ENCODE results near the gene OBSCN.

The OBSCN gene

DNA sequence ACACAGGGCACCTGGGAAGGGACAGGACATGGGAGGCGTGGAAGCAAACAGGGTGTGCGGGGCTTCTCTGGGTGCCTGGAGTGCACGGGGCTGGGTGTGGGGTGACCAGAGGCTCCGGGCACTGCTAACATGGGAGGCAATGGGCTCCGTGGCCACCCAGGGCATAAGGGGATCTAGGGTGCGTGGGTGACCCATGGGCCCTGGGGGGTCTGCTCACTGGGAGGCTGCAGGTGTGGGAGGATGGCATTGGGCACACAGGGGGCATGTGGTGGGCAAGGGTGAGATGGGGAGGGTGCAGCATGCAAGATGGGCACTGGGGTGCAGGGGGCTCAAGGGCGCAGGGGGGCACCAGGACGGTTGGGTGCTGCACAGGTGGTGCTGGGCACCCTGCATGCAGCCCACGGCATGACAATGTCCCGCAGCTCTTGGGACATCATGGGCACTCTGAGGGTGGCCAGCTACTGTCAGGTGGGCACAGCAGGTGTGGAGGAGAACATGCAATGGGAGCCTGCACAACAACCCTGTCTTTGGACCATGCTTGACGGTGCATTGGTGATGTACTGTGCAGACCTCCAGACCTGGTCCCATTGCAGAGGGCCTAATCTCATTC is 183.7 kb downstream of the OBSCN start:
- no peak for DNase-seq

DNA sequence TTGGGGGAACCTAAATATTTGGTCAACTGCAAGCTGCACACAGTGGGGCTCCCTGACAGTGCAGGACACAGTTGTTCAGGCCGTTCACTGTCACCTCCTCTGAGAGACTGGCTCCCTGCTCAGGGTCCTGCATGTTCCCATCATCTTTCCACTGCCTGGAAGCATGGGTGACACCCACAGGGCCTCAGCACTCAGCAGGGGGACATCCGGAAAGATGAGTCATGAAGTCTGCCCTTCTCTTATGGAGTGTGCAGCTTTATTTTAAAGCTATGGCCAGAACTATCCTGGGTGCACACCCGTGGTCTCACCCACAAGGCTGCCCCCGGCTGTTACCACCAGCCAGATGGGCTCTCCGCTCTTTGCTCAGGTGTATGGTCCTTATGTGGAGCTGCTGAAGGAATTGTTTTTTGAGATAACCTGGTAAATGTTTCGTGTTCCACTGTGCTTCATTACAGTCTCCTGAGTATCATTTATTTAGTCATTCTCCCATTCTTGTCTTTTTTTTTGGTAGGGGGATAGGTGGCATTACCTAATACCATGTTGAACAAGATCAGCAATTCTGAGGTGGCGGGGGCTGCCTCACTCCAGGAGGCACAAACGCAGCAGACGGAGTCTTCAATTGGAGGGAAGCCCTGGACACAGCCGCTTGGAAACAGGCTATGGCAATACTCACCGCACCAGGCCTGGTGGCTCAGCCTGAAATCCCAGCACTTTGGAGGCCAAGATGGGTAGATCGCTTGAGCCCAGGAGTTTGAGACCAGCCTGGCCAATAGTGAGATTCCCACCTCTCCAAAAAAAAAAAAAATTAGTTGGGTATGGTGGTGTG is 184.5 kb downstream of the OBSCN start:
- DNase-seq = no peak

DNA sequence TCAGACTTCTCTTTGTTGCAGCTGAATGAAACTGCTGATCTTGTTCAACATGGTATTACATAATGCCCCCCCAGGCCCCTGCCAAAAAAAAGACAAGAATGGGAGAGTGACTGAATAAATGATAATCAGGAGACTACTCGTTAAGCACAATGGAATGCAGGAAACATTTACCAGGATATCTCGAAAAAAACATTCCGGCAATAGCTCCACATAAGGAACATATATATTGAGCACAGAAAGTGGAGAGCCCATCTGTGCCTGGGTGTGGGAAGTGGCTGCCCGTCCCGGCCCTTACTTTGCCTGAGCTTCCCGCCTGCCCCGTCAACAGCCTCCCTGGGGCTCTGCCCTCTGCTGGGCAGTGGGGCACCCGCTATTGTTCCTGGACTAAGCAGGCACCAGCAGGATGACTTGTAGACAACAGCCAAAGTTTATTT is 185.4 kb downstream of the OBSCN start:
- DNase-seq = no peak

DNA sequence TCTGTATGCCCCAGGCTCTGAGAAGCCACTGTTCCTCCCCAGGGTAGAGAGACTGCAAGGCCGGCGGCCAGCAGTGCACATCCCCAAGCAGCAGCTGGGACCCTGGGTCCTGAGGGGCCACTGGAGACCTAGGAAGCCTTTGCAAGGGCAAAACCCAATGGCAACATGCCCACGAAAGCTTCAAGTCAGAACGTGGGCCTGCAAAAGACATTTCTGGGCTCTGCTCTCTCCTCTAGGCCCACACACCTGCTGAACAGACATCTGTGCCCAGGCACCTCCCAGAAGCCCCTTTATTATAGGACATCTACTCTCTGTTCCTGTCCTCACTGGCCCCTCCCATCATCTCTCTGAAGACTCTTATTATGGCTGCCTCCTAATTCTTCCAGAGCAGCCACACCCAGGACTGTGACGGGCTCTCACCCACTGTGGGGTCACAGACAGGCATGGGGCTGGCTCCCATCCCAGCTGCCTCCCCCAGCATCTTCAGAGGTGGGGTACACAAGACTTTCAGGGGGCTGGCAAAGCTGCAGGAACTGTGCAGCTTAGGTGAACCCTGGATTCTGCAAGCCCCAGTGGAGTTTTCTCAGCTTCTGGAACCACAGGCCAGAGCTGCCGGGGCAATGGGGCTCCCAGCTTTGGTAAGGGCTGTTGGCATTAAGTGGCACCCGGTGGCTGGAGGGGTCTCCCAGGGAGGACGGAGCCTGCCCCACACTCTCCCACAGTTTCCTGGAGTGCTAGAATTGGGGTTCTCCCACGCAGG is 186.1 kb downstream of the OBSCN start:
- no peak for DNase-seq

DNA sequence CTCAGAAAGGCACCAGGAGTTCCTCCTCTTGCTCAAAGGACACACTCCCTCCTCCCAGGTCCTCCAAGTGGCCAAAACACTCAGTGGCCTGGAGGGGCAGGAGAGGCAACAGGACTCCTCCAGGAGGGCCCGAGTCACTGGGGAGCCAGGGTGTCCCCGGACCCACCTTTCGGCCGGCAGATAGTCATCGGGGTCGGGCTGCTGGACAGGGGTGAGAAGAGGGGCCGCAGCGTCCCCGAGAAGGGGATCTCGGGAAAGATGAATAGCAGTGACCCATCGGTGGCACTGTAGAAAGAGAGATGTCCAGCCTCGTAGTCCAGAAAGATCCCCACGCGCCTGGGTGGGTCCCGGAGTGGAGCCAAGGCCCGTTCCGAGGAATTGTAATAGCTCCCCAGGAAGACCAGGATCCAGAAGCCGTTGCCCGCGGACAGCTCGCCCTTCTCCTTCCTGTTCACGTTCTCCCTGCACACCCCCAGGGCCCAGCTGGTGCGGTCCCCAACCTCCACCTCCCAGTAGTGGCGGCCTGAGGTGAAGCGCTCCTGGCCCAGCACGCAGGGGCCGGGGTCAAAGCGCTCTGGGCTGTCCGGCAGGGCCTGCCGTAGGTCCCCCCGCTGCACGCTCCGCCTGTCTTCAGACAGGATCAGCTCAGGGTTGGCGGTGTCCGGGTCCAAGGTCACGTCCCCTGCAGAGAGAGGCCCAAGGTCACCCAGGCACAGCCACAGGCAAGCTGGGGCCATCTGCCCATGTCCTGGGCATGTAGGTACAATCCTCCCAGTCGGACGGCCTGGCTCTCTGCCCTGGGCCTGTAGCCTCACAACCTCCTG is 186.9 kb downstream of the OBSCN start:
- no peak for DNase-seq

DNA sequence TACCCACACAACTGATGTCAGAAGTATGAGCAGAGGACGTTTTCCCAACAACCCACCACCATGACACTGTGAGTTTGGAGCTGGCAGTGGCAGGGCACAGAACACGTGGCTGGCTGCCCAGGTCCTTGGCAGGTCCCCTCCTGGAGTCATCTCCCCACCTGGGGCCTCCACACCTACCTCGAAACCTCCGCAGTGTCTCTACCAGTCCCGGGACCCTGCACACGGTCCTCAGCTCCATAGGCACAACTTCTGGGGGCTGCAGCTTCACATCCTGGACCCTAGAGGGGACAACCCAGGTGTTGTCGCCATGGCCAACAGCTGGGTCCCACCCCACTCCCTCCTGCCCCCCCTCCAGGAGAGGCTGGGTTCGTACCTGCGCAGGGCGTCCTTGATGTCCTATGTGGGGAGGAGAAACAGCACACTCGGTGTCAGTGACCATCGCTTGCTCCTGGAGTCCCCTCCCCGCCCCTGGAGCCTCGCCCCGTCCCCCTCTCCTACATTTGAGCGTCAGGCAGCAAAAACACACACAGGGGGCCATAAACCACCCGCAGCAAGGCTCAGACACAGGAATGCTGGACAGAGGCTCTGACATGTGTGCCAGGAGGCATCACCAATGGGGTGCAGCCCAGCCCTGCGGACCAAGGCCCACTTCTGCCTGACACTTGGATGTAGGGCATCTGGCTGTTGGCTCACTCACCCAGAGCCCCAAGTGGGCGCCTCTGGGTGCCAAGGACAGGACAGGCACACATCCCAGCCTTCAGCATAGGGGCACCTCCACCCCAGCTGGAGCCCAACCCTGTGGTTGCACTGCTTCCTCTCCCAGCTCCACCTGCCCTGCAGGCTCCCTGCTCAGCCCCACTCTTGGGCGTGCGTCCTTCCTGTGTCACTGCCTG is 189.2 kb downstream of the OBSCN start:
- no peak for DNase-seq

DNA sequence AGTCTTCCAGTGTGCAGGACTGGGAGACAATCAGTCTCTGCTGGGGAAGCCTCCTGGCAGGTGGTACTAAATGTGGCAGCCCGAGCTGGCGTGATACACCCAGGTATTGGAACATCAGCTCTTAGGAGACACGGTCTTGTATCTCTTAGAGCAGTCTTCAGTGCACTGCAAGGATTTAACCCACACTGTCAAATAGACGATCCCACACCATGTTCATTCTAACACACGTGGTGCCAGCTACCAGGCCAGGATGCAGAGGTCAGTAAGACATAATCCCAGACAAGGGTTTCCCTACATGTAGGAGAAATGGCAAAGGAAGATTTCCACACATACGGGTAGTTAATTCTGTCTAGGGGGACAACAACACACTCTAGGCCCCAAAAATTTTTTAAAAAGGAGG is 190.1 kb downstream of the OBSCN start:
- no peak for DNase-seq

DNA sequence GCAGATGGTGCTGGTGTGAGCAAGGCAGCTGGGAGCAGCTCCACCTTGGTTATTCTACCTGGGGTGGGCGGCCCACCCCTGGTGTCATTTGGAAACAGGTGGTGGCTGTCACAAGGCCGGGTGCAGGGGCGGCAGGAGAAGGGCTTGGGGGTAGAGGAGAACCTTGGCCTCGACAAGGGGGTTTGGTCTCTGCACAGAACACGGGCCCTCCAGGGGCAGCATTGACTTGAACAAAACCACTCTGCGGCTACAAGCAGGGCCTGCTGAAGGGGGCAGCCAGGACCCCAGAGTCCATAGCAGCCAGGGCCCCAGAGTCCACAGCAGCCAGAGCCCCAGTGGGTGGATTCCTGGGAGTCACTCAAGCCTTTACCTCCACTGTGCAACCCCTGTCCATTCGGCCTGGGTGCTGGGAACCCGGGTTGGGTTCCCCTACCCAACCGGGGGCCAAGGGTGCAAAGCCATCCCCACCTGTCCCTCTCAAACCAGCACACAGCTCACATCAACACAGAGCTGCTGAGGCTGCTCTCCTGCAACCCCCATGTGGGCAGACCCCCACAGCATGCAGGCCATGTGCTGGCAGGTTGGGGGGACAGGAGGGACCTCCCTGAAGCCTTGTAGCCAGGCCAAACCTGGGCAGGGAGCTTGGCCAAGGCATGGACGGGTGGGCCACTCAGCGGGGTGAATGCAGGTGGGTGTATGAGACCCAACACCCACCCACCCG is 191.1 kb downstream of the OBSCN start:
- DNase-seq = no peak

DNA sequence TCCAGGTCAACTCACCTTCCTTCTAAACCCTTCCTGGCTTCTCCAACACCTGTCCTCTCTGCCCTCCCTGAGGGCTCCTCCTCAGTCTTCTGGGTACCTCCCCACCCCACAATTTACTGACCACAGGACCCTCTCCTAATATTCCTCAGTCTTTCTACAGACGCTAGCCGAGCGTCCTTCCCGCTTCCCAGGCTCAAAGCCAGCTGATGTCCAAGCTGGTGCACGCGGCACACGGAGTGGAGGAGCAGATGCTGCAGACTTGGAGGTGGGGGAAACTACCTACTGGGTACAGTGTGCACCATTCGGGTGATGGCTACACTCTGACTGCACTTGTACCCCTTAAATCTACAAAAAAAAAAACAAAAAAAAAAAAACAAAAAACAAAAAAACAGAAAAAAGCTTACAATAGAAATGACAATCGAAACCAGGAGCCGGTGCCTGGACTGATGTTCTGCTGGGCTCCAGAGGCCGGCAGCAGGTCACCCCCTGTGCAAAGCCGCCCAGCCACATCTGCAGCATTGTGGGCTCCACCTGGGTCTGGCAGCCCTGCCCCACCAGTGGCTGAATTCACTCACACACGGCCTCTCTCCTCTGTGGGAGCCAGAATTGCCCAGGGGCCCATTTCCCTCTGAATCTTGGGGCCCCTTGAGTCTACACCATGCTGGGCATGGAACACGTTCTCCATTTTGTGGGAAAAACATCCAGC is 191.8 kb downstream of the OBSCN start:
- DNase-seq = no peak

DNA sequence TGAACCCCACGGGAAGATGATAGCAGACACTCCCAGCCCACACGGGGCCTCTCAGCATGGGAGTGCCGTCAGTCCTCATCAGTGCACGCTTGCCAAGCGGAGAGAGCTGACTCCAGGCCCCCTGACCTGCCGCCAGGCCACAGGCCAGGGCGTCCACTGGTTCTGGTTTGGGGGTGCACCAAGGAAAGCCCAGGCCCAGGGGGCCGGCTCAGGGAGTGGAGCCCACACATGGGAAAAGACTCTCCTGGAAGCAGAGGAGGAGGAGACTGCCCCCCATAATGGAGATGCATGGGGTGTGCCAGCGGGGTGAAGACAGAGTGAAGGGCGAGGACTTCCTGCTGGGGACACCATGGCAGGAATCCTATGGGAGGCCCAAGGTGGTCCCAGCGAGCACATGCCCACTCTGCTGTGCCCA is 192.4 kb downstream of the OBSCN start:
- no peak for DNase-seq

DNA sequence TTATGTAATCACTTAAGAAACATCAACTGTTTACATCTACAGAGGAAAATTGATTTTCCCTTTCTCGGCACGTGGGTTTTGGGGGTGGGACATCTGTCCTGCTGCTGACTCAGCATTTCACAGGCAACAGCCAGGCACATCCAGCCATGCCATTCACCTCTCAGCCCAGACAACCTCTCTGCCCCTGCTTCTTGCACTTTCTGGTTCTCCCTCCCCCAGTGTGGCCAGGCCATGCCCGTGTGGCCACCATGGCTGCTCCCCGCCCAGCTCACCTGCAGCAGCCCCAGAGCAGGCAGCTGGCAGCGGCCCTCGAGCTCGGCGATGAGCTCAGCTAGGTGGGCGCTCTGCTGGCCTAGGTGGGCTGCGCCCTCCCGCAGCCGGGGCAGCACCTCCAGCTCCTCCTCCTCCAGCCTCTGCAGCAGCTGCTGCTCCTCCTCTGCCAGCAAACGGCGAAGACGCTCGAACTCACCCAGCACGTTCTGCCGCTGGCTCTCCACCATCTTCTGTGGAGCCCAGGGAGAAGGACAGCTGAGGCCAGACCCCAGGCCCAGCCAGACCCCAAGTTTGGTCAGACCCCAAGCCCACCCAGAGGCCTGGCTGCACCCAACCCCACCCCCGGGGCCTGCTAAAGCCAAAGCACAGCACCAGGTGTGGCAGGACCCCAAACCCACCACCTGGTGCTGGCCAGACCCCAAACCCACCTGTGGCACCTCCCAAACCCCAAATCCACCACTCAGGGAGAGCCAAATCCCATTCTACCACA is 193.0 kb downstream of the OBSCN start:
- DNase-seq = no peak

DNA sequence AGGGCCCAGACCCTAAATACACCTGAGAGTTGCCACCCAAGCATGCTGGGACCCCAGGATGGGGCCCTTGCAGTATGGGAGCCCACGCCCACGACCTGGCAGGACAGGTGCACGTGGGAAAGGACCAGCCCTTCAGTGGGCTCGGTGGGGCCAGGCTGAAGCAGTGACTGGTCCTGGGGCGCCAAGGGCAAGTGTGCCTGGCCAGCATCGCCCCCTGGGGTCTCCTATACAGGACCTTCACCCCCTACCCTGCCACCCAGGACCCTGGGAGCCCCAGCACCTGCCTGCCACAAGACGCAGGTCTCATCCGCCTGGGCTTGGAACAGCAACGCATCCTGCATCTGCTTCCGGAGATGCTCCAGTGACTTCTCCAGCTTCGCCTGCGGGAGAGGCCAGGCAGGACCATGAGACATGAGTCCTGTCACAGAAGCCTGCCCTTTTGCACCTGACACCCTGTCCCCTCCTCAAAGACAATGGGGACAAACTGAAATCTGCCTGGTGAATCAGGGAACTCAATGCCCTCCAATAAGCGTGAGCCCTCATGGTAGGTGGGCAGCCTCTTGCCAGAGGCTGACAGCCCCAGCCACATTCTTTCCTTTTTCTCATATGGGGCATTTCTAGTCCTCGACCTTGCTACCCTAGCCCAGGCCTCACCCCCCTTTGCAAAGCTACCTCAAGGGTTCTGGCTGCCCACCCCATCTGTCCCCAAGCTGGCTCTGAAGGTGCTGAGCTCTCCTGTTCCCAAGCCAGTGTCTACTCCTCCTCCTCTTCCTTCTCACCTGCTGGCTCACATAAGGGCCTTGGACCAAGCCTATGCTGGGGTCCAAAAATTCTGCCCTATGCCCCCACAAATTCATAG is 194.2 kb downstream of the OBSCN start:
- no peak for DNase-seq

DNA sequence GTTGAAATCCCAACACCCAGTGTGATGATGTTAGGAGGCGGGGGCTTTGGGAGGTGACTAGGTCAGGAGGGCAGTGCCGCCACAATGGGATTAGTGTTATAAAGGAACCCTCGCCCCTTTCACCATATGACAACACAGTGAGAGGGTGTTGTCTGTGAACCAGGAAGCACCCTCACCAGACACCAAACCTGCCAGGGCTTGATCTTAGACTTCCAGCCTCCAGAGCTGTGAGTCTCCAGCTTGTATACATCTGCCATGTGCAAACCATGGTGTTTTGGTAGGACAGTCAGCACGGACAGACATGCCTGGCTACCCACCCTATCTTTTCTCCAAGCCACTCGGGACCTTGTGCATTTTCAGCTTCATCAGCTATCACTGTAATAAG is 194.8 kb downstream of the OBSCN start:
- DNase-seq = no peak

DNA sequence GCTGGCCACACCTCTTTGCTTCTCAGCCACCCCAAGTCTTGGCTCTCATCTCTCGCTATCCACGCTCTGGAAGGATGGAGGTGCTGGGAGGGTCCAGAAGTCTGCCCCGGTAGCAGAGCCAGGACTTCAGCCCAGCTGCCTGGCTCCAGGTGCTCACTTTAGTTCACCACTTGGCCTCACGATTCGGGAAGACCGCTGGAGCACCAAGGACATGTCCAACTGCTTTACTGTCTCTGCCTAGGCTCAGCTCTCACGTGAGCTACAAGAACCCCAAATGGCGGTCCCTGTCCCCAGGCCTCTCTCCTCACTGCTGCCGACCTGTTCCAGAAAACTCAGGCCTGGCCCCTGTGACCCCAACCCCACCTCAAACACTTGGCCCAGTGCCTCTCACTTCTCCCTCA is 195.4 kb downstream of the OBSCN start:
- DNase-seq = no peak

DNA sequence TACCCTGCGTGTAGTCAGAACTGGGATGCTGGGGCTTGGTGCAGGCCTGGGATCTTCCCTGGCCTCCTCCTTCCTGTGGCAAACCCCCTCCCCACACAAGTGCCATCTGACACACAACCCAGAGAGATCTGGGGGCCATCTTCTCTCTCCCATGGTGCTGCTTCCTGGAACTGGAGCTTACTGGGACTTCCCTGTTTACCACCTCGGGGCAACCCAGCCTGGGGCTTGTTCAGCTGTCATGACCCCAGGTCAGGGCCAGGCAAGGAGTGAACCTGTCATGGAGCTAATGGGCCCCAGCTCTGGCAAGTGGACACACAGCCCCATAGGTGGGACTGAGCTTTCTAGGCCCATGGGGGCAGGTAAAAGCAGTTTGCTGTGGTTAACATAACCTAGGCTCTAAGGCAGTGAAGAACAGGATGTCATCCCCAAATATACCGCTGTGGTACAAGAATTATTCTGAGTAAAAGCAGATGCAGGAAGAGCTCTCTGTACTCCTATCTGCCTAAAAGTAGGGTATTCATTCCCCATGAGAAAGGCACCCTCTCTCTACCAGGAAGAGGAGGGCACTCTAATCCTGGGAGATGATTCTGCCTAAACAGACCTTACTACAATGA is 196.4 kb downstream of the OBSCN start:
- DNase-seq = no peak

DNA sequence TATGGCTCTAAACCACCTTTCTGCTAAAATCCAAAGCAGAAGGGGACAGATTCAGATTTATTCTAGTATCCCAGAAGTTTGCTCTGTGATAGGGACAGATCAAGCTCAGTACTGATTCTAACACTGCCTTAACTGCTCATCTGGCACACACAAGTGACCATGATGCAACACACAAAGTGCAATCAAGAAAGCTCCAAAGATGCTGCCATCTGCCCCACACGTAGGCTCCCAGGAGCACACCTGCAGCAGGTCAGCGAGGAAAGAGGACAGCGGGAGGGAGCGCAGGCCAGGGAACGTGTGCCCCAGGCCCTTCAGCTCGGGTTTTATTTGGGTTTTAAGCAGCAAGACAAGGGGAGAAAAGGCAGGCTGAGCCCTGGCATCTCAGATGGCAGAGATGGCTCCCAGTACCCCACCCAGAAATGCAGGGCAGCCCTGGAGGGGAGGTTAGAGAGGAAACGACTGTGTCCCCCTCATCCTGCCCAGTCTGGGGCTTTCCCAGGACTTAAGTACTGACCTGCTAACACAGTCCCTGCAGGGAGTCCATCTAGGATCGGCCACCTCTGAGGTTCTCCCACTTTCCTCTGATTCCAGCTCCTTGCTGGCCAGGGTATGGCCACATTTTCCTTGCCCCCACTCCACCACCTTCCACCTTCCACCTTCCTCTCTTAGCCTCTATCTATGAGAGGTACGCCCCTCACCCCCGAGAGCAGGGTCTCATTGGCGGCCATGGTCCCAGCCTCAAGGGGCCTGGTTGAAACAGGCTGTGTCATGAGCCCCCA is 197.5 kb downstream of the OBSCN start:
- no peak for DNase-seq

DNA sequence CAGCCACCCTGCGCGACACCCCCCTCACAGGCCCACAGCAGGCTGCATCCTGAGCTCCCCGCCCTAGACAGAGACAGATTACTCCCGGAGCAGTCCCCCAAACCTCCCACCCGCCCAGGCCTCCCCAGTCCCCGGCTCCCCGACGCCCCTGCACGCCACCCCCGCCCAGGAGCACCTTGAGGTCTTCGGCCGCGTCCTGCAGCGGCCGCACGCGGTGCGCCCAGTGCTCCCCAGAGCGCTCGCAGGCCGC is 198.1 kb downstream of the OBSCN start:
- no peak for DNase-seq

Data from activated naive CD4-positive, alpha-beta T cell treated with Interleukin-2 at 50 U/mL for 16 hours (primary cell).